SJSA1 (cell line): ENCODE measurements around the gene CERT1. TPM values are rescaled to one million over a fixed set of nuclear protein-coding genes. Genes with fewer than 3 reads are reported as not detected.
"Not testable (repeated sequence)": the region's sequence is repeated elsewhere in the genome, so short reads cannot be mapped to it uniquely, and the experiment has no call there.

Experiments used
- DNase-seq, 2 experiments: peaks; one replicate each; pipeline ENCODE4 v3.0.0-alpha.2; 2015 to 2020; ENCODE audit warnings: low spot score in 2 of 2, low read depth in 1 of 2
- H3K27ac ChIP-seq: fragments of 250-450 bp; sonication (Bioruptor Pico); 2 replicates; pipeline ENCODE4 v1.5.1; 2020; ENCODE audit warnings: mild to moderate bottlenecking, moderate library complexity
- H3K27me3 ChIP-seq: fragments of 250-450 bp; sonication (Bioruptor Pico); replicated peaks from 2 replicates; pipeline ENCODE4 v1.5.1; 2020; ENCODE audit warnings: mild to moderate bottlenecking, moderate library complexity
- H3K36me3 ChIP-seq: fragments of 250-450 bp; sonication (Bioruptor Pico); 2 replicates; pipeline ENCODE4 v1.5.1; 2020; ENCODE audit warnings: mild to moderate bottlenecking
- H3K4me1 ChIP-seq: fragments of 250-450 bp; sonication (Bioruptor Pico); replicated peaks from 2 replicates; pipeline ENCODE4 v1.6.1; 2021; ENCODE audit warnings: mild to moderate bottlenecking
- H3K4me3 ChIP-seq: fragments of 250-450 bp; sonication (Bioruptor Pico); 2 replicates; pipeline ENCODE4 v1.5.1; 2020; ENCODE audit warnings: mild to moderate bottlenecking
- H3K9me3 ChIP-seq: fragments of 250-450 bp; sonication (Bioruptor Pico); replicated peaks from 2 replicates; pipeline ENCODE4 v1.5.1; 2020; ENCODE audit warnings: mild to moderate bottlenecking
- total RNA-seq: library from RNA; depleted of rRNA; stranded (reverse); fragments of >200 nt; shearing (Covaris generic); gene quantifications from 2 replicates; pipeline ENCODE4 v1.2.3, GENCODE V29; 2014; rRNA removed

Gene CERT1, protein sequence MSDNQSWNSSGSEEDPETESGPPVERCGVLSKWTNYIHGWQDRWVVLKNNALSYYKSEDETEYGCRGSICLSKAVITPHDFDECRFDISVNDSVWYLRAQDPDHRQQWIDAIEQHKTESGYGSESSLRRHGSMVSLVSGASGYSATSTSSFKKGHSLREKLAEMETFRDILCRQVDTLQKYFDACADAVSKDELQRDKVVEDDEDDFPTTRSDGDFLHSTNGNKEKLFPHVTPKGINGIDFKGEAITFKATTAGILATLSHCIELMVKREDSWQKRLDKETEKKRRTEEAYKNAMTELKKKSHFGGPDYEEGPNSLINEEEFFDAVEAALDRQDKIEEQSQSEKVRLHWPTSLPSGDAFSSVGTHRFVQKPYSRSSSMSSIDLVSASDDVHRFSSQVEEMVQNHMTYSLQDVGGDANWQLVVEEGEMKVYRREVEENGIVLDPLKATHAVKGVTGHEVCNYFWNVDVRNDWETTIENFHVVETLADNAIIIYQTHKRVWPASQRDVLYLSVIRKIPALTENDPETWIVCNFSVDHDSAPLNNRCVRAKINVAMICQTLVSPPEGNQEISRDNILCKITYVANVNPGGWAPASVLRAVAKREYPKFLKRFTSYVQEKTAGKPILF
- 16.1 and 16.7 TPM in 2 replicates for total RNA-seq

- Histone ChIP-seq H3K27ac (peak within 1 kb of the TSS; percentile 83), H3K4me1 (peaks cover 7% of the 10 kb centered on the region), H3K27me3 (no peaks in the 10 kb centered on the region), H3K36me3 (peaks cover 10% of the 10 kb centered on the region), H3K4me3 (peak within 1 kb of the TSS; percentile 76), H3K9me3 (no peaks in the 10 kb centered on the region)
- peak; percentile 98 to 99 for DNase-seq
Measured at GRCh38 chr5:75511435-75512382, at the start of gene CERT1, which contains the start of gene POLK. TSS of gene CERT1 (minus strand) at chr5:75511629. CDS start at chr5:75511207, 422 bp downstream. TSS of gene POLK (plus strand) at chr5:75511891.

GRCh38 chr5:75560655-75561054, 49.2 kb upstream of the CERT1 start:
- H3K4me3 ChIP-seq, H3K27me3 ChIP-seq, H3K27ac ChIP-seq, H3K4me1 ChIP-seq, H3K9me3 ChIP-seq, DNase-seq: not testable (repeated sequence)
- peaks cover 15% of the 10 kb centered on the region for H3K36me3 ChIP-seq

DNA sequence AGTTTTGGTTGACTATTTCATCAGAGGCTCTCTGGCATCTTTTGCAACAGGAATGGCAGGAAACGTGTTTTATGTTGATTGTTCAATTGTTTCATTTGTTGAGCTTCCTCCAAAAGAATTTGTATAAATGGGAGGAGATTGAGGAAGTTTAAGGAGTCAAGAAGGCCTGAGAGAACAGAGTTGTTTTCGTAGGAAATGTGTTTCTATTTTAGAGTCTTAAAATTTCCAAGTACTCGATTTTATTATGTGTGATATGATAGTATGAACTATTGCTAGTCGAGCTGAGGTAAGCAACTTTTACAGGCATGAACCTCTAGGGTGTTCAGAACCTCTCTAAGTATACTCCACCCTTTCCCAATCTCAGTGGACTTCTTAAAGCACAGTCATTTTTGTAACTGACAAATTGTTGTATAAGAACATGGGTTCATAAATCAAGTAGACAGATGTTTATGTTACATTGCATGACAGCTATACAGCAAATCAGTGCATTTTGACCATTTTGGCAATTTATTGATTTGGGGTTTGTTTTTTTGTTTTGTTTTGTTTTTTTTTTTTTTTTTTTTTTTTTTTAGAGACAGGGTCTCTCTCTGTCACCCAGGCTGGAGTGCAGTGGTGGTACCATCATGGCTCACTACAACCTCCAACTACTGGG, 47.7 kb upstream of the CERT1 start:
- Histone ChIP-seq H3K4me3 (no peak overlapping the region), H3K4me1 (no peaks in the 10 kb centered on the region), H3K36me3 (peaks cover 15% of the 10 kb centered on the region), H3K27ac (no peak overlapping the region), H3K27me3 (no peaks in the 10 kb centered on the region), H3K9me3 (no peaks in the 10 kb centered on the region)
- no peak for DNase-seq

DNA sequence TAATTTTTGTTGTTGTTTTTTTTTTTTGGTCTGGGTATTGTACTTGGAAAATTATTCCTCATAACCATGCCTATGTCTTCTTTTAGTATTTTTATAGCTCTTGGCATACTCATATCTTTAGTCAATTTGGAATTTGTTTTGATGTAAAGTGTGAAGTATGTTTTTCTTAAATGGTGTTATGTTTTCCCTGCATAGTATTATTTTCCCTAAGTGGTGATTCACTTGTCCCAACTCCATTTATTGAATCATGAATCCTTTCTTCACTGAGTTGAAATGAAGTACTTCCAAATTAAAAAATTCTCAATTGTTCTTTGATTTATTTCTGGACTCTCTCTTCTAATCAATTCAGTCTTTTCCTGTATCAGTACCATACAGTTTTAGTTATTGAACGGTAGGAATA, 46.8 kb upstream of the CERT1 start:
- no peaks in the 10 kb centered on the region for H3K9me3 ChIP-seq
- H3K4me1 ChIP-seq = no peaks in the 10 kb centered on the region
- no peak for DNase-seq
- no peaks in the 10 kb centered on the region for H3K27me3 ChIP-seq
- H3K27ac ChIP-seq = no peak overlapping the region
- peaks cover 24% of the 10 kb centered on the region for H3K36me3 ChIP-seq
- H3K4me3 ChIP-seq = no peak overlapping the region

- DNase-seq = no peak
- H3K9me3 ChIP-seq = no peaks in the 10 kb centered on the region
- H3K27me3 ChIP-seq = no peaks in the 10 kb centered on the region
- no peak overlapping the region for H3K4me3 ChIP-seq
- H3K4me1 ChIP-seq = no peaks in the 10 kb centered on the region; the same call in 1 of the 2 replicates
- H3K36me3 ChIP-seq = peaks cover 30% of the 10 kb centered on the region
- H3K27ac ChIP-seq = no peak overlapping the region
Measured at GRCh38 chr5:75553358-75553757, 41.9 kb upstream of the CERT1 start.

GRCh38 chr5:75552764-75553163, 41.3 kb upstream of the CERT1 start:
- no peaks in the 10 kb centered on the region for H3K9me3 ChIP-seq
- H3K4me3 ChIP-seq = no peak overlapping the region
- DNase-seq = no peak
- H3K27ac ChIP-seq = no peak overlapping the region
- H3K4me1 ChIP-seq = no peaks in the 10 kb centered on the region; the same call in 1 of the 2 replicates
- peaks cover 30% of the 10 kb centered on the region for H3K36me3 ChIP-seq
- H3K27me3 ChIP-seq = no peaks in the 10 kb centered on the region

DNA sequence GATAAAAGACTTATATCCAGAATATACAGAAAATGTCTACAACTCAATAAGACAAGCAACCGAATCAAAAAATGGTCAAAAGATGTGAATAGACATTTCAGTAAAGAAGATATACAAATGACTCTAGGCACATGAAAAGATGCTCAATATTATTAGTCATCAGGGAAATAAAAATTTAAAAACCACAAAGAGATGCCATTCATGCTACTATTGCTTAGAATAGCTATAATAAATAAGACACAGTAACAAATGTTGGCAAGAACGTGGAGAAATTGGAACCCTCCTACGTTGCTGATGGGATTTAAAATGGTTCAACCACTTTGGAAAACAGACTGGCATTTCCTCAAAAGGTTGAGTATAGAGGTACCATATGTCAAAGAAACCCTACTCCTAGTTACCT, 40.0 kb upstream of the CERT1 start:
- no peaks in the 10 kb centered on the region; the same call in 1 of the 2 replicates for H3K4me1 ChIP-seq
- H3K4me3 ChIP-seq = no peak overlapping the region
- no peaks in the 10 kb centered on the region for H3K27me3 ChIP-seq
- H3K36me3 ChIP-seq = peaks cover 30% of the 10 kb centered on the region
- DNase-seq = no peak
- H3K9me3 ChIP-seq = no peaks in the 10 kb centered on the region
- no peak overlapping the region for H3K27ac ChIP-seq

DNA sequence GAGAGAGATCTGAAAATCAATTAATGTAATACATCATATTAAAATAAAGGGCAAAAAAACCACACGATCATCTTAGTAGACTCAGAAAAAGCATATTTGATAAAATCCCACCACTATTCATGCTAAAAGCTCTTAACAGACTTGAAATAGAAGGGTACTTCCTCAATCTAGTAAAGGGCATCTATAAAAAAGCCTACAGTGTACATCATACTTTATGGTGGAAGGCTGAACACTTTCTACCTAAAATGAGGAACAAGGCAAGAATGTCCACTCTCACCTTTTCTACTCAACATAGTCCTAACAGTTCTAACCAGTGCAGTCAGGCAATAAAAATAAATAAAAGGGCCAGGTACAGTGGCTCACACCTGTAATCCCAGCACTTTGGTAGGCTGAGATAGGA, 39.2 kb upstream of the CERT1 start:
- Histone ChIP-seq H3K4me1 (no peaks in the 10 kb centered on the region; the same call in 1 of the 2 replicates), H3K4me3 (no peak overlapping the region), H3K9me3 (no peaks in the 10 kb centered on the region), H3K36me3 (peaks cover 27% of the 10 kb centered on the region), H3K27me3 (no peaks in the 10 kb centered on the region), H3K27ac (no peak overlapping the region)
- DNase-seq = no peak

GRCh38 chr5:75547812-75548211, 36.4 kb upstream of the CERT1 start:
- Histone ChIP-seq H3K27ac (no peak overlapping the region), H3K27me3 (no peaks in the 10 kb centered on the region), H3K4me1 (no peaks in the 10 kb centered on the region; the same call in 1 of the 2 replicates), H3K4me3 (no peak overlapping the region), H3K36me3 (peaks cover 17% of the 10 kb centered on the region), H3K9me3 (no peaks in the 10 kb centered on the region)
- no peak for DNase-seq

DNA sequence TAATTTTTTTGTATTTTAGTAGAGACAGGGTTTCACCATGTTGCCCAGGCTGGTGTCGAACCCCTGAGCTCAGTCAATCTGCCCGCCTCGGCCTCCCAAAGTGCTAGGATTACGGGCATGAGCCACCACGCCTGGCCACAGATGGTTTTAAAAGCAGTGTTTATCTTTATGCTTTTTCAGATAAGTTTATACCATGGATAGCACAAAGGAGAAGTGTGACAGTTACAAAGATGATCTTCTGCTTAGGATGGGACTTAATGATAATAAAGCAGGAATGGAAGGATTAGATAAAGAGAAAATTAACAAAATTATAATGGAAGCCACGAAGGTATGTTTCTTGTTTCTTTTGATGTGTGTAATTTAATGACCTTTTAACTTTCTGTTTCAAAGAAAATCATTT, 35.4 kb upstream of the CERT1 start:
- Histone ChIP-seq H3K9me3 (no peaks in the 10 kb centered on the region), H3K4me3 (no peak overlapping the region), H3K27ac (no peak overlapping the region), H3K36me3 (peaks cover 9% of the 10 kb centered on the region; the same call in 1 of the 2 replicates), H3K27me3 (no peaks in the 10 kb centered on the region), H3K4me1 (no peaks in the 10 kb centered on the region; the same call in 1 of the 2 replicates)
- no peak for DNase-seq

DNA sequence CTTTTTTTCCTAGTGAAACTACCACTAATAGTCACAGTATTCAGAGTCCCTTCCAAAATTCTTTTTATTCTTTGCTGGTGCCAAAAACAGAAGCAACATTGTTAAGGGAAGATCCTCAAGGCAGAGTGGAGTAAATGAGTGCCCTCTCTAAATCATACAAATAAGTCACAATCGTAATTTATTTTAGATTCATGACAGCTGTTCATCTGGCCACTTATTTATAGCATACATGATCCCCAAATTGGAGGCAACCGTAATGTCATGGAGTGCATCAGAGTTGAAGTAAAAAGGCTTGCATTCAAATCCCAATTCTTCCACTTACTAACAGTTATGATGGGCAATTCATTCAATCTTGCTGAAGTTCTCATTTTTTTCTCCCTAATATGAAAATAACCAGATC, 33.7 kb upstream of the CERT1 start:
- H3K27me3 ChIP-seq = no peaks in the 10 kb centered on the region
- no peak overlapping the region for H3K4me3 ChIP-seq
- DNase-seq = no peak
- no peak overlapping the region for H3K27ac ChIP-seq
- no peaks in the 10 kb centered on the region for H3K4me1 ChIP-seq
- peaks cover 9% of the 10 kb centered on the region; the same call in 1 of the 2 replicates for H3K36me3 ChIP-seq
- no peaks in the 10 kb centered on the region for H3K9me3 ChIP-seq

- Histone ChIP-seq H3K27ac (no peak overlapping the region), H3K9me3 (peaks cover 6% of the 10 kb centered on the region; the same call in 1 of the 2 replicates), H3K36me3 (peaks cover 18% of the 10 kb centered on the region), H3K4me1 (no peaks in the 10 kb centered on the region), H3K27me3 (no peaks in the 10 kb centered on the region), H3K4me3 (no peak overlapping the region)
- no peak for DNase-seq
Measured at GRCh38 chr5:75538211-75538610, 26.8 kb upstream of the CERT1 start.
